ENCODE results near the gene TMEM245. TPM values are rescaled to one million over a fixed set of nuclear protein-coding genes. Genes with fewer than 3 reads are reported as not detected.

Gene TMEM245
- total and polyA plus RNA-seq, 10 of the 15 experiments (the other 5 are each of a cell fraction or from before 2014, with no cell fraction given) = 7.4 to 36.1 (median 19.0) TPM

GRCh38 chr9:109036744-109037680, 82.7 kb downstream of the TMEM245 start:
- H3K4me1 ChIP-seq (ENCODE audit: control insufficient read depth, insufficient read depth, low read length) = no peaks in the 10 kb centered on the region
- H3K36me3 ChIP-seq (ENCODE audit: control insufficient read depth in 2 of 2, insufficient read depth in 2 of 2, low read length in 1 of 2) = peaks cover 2 to 13% of the 10 kb centered on the region in 2 experiments
- H3K9ac ChIP-seq (ENCODE audit: control insufficient read depth, insufficient read depth, low read length) = no peak overlapping the region
- no peak for DNase-seq (ENCODE audit: low read depth, low spot score)
- TF ChIP-seq TBL1XR1 (IDR thresholded peaks at IDR 0.05; ENCODE audit: low read depth, low read length) (no peak), HDAC6 (IDR thresholded peaks at IDR 0.05; ENCODE audit: unreplicated experiment) (no peak), SMARCA5 (IDR thresholded peaks at IDR 0.05) (no peak), STAT3 (IDR thresholded peaks at IDR 0.05; ENCODE audit: low read depth, low read length) (no peak), BCL11A (IDR thresholded peaks at IDR 0.05; ENCODE audit: low read depth, low read length) (no peak), CHD2 (IDR thresholded peaks at IDR 0.05; ENCODE audit: borderline replicate concordance, low read depth, low read length) (no peak), TARDBP (IDR thresholded peaks at IDR 0.05; ENCODE audit: borderline replicate concordance) (no peak), MYB (IDR thresholded peaks at IDR 0.05; ENCODE audit: borderline replicate concordance, low read depth, low read length) (no peak), HCFC1 (IDR thresholded peaks at IDR 0.05; ENCODE audit: low read length) (no peak), LARP7 (IDR thresholded peaks at IDR 0.05) (no peak), EED (IDR thresholded peaks at IDR 0.05; ENCODE audit: low read depth) (no peak), HSF1 (IDR thresholded peaks at IDR 0.05; ENCODE audit: low read depth, low read length) (no peak), ZNF622 (IDR thresholded peaks at IDR 0.05) (no peak)
- TF ChIP-seq, protein P1, sequence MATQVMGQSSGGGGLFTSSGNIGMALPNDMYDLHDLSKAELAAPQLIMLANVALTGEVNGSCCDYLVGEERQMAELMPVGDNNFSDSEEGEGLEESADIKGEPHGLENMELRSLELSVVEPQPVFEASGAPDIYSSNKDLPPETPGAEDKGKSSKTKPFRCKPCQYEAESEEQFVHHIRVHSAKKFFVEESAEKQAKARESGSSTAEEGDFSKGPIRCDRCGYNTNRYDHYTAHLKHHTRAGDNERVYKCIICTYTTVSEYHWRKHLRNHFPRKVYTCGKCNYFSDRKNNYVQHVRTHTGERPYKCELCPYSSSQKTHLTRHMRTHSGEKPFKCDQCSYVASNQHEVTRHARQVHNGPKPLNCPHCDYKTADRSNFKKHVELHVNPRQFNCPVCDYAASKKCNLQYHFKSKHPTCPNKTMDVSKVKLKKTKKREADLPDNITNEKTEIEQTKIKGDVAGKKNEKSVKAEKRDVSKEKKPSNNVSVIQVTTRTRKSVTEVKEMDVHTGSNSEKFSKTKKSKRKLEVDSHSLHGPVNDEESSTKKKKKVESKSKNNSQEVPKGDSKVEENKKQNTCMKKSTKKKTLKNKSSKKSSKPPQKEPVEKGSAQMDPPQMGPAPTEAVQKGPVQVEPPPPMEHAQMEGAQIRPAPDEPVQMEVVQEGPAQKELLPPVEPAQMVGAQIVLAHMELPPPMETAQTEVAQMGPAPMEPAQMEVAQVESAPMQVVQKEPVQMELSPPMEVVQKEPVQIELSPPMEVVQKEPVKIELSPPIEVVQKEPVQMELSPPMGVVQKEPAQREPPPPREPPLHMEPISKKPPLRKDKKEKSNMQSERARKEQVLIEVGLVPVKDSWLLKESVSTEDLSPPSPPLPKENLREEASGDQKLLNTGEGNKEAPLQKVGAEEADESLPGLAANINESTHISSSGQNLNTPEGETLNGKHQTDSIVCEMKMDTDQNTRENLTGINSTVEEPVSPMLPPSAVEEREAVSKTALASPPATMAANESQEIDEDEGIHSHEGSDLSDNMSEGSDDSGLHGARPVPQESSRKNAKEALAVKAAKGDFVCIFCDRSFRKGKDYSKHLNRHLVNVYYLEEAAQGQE (IDR thresholded peaks at IDR 0.05; ENCODE audit: low read depth, low read length) = no peak
- TF ChIP-seq, protein P2, sequence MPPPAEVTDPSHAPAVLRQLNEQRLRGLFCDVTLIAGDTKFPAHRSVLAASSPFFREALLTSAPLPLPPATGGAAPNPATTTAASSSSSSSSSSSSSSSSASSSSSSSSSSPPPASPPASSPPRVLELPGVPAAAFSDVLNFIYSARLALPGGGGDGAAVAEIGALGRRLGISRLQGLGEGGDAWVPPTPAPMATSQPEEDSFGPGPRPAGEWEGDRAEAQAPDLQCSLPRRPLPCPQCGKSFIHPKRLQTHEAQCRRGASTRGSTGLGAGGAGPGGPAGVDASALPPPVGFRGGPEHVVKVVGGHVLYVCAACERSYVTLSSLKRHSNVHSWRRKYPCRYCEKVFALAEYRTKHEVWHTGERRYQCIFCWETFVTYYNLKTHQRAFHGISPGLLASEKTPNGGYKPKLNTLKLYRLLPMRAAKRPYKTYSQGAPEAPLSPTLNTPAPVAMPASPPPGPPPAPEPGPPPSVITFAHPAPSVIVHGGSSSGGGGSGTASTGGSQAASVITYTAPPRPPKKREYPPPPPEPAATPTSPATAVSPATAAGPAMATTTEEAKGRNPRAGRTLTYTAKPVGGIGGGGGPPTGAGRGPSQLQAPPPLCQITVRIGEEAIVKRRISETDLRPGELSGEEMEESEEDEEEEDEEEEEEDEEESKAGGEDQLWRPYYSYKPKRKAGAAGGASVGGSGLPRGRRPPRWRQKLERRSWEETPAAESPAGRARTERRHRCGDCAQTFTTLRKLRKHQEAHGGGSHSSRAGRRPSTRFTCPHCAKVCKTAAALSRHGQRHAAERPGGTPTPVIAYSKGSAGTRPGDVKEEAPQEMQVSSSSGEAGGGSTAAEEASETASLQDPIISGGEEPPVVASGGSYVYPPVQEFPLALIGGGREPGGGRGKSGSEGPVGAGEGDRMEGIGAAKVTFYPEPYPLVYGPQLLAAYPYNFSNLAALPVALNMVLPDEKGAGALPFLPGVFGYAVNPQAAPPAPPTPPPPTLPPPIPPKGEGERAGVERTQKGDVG (CRISPR knock-in tag; IDR thresholded peaks at IDR 0.05) = no peak
- H3K79me2 ChIP-seq (ENCODE audit: control insufficient read depth, insufficient read depth, low read length) = no peaks in the 10 kb centered on the region
- RAD21 ChIA-PET (ENCODE audit: unreplicated experiment) = no interaction called here
- no peaks in the 10 kb centered on the region for H3K27me3 ChIP-seq (replicated peaks in 1 of 2; ENCODE audit: control insufficient read depth in 2 of 2, insufficient read depth in 2 of 2, low read length in 1 of 2)
- H3K9me3 ChIP-seq (replicated peaks; ENCODE audit: control insufficient read depth, insufficient read depth, low read length) = no peaks in the 10 kb centered on the region
- POLR2A ChIA-PET = interaction anchor here (0.5 to 0.7 kb wide), 2 partner anchors 33 to 106 kb away, joined by 3 to 4 read pairs; no protein-coding TSS in a partner anchor
- no peak overlapping the region for H3K27ac ChIP-seq (ENCODE audit: control insufficient read depth, insufficient read depth)
- H3K4me3 ChIP-seq = no peak overlapping the region
- no peaks in the 10 kb centered on the region for H4K20me1 ChIP-seq (ENCODE audit: control insufficient read depth, insufficient read depth)
- SMC1A ChIA-PET (ENCODE audit: uncharacterized antibody, unreplicated experiment) = interaction anchor here (0.7 kb wide), 1 partner anchor 372 kb away, joined by 3 read pairs; no protein-coding TSS in a partner anchor
- WGBS (ENCODE audit: insufficient coverage, insufficient replicate concordance, low lambda C conversion rate, missing lambda C conversion rate) = 95% methylated on average over 6 of the region's 6 CpGs
- CTCF ChIA-PET = no interaction called here
- H3K4me2 ChIP-seq (ENCODE audit: control insufficient read depth, insufficient read depth) = no peak overlapping the region
- H2AFZ ChIP-seq (ENCODE audit: control insufficient read depth, low read depth, low read length) = no peak overlapping the region
- ATAC-seq = no peak
- in situ Hi-C loops (cut with MboI) = no loop called here
- BruUV-seq (replicated peaks) = no TSS peak
- intact Hi-C loops (cut with micrococcal nuclease; ENCODE audit: unreplicated experiment) = no loop called here
- no peak for FAIRE-seq
